GM19240 (cell line): Measurements from ENCODE around the gene DCTN2.
"Not testable (repeated sequence)": the region's sequence is repeated elsewhere in the genome, so short reads cannot be mapped to it uniquely, and the experiment has no call there.

ENCODE experiments used
- DNase-seq: peaks from one replicate; pipeline ENCODE4 v3.0.0; 2011; ENCODE audit warnings: low spot score; ENCODE audit not compliant: insufficient read length

Gene DCTN2

DNA sequence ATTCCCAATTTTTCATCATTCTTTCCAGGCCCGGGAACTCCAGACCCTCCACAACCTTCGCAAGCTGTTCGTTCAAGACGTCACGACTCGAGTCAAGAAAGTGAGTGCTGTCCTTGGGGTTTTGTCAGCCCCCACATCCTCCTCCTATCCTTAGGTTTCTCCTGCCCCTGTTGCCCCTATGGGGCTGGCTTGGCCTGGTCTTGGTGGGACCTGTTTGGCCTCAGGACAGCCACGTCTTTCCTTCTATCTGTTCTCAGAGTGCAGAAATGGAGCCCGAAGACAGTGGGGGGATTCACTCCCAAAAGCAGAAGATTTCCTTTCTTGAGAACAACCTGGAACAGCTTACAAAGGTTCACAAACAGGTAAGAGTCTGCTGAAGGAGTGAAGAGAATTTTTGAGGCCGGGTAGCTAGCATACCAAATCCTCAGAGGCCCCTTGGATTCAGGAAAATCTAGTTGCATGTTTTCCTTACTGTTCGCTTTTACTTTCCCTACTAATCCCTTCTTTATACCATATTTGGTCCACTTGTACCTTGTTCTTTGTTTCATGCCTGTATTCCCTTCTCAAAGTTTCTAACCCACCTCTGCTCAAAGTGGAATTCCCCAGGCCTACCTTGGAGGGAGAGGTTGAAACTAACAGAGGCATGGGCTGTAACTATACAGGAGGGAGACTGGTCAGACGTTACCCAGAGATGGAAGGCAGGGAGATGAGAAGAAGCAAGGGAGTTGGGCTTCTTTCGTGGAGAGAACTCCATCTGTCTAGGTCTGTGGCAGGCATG is 31.2 kb upstream of the DCTN2 start:
- DNase-seq, result no peak

DNA sequence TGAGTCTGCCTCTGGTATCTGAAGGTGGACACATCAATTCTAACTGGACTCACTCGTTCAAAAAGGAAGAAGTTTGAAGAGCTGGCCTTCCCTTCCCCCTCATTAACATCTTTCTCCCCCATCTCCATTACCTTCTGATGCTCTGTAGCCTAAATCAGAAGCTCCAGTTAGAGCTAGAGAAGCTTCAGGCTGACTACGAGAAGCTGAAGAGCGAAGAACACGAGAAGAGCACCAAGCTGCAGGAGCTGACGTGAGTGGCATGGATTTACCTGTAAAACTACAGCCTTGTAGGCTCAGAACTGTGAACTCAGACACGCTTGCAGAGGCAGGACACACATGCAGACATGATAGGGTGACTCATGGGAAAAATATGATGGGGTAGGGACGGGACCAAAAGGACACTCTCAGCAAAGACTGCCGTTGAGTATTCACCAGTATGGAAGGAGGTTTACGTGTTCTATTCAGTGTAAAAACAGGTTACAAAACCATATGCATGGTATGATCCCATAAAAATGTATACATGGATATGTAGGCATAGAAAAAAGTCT is 29.7 kb upstream of the DCTN2 start:
- DNase-seq, result no peak

DNA sequence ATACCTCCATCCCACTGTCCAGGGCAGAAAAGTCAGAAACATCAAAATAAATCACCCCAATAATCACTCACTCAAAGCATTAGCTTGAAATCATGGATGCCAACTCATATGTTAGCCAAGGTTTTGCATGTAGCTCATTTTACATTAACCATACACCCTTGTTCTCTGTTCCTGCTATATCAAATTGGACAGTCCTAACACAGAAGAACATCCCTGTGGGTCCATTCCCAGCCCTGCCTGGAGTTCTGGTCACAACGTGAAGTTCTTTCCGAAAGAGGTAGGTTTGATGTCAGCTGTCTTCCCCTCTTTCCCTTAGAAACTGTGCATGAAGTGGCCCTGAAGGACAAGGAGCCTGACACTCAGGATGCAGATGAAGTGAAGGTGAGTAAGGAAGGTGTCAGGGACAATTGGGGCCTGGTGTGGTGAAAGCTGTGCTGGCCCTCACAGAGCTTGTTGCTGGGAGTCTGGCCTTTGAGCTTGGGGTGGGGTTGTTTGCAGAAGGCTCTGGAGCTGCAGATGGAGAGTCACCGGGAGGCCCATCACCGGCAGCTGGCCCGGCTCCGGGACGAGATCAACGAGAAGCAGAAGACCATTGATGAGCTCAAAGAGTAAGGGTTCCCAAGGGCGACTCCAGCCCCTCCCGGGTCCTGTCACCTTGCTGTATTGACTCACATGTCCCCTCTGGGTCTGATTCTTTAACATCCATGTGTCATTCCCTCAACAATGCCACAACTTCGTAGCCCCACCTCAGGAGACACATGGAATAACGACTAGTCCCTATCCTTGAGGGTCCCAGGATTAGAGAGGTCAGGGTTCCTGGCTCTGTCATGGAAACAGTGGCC is 29.0 kb upstream of the DCTN2 start:
- DNase-seq, result no peak

DNA sequence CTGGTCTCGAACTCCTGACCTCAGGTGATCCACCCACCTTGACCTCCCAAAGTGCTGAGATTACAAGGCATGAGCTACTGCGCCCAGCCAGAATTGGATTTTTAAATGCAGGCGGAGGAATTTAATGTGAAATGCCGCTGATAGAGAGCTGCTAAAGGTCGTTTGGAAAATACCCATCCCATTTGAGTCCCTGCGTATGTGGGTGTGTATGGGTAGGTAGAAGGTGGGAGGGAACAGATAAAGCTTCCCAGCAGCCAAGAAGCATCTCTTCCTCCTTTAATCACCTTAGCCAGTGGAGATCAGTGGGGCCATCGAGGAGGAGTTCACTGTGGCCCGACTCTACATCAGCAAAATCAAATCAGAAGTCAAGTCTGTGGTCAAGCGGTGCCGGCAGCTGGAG is 27.8 kb upstream of the DCTN2 start:
- no peak for DNase-seq

DNA sequence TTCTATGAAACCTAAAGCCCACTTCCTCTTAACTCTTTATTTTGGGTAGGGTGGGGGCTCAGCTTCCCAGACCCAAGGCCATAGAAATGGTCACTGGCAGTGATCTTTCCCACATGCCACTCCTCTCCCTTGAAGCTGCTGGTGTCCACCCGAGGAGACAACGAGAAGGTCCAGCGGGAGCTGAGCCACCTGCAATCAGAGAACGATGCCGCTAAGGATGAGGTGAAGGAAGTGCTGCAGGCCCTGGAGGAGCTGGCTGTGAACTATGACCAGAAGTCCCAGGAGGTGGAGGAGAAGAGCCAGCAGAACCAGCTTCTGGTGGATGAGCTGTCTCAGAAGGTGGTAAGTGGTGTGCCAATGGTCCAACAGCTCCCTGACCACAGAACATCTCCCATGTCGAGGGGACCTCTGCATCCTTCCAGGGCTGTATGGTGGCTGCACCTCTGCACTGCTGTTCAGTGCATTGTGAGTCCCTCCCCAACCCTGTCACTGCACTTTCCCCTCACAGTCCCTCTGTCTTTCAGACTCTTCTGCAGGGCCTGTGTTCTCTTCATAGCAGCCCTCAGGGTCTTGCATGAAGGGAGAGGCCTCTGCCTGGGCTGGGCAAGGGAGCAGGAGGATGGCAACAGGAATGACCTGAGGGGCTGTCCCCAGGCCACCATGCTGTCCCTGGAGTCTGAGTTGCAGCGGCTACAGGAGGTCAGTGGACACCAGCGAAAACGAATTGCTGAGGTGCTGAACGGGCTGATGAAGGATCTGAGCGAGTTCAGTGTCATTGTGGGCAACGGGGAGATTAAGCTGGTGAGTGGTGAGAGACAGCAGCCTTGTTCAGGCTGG is 25.2 kb upstream of the DCTN2 start:
- no peak for DNase-seq

DNA sequence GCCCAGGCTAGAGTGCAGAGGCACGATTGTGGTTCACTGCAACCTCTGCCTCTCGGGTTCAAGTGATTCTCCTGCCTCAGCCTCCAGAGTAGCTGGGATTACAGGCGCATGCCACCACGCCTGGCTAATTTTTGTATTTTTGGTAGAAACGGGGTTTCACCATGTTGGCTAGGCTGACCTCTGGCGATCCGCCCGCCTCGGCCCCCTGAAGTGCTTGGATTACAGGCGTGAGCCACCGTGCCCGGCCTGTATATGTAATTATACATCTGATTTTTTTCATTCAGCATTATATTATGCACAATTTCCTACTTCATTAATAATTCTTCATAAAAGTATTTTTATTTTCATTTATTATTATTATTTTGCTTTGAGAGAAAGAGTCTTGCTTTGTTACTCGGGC is 23.4 kb upstream of the DCTN2 start:
- DNase-seq, result not testable (repeated sequence)

DNA sequence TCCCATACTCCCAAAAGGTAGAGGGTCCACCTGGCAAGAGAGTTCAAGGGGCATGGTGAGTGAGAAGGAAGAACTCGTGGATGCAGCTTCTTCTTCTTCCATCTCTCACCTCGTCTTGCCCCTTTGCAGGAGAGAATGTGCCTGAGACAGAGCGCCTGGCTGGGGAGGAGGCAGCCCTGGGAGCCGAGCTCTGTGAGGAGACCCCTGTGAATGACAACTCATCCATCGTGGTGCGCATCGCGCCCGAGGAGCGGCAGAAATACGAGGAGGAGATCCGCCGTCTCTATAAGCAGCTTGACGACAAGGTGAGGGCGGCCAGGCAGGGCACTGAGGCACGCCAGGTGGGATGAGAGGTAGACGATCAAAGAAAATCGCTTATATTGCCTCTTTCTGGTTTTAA is 22.9 kb upstream of the DCTN2 start:
- no peak for DNase-seq

DNA sequence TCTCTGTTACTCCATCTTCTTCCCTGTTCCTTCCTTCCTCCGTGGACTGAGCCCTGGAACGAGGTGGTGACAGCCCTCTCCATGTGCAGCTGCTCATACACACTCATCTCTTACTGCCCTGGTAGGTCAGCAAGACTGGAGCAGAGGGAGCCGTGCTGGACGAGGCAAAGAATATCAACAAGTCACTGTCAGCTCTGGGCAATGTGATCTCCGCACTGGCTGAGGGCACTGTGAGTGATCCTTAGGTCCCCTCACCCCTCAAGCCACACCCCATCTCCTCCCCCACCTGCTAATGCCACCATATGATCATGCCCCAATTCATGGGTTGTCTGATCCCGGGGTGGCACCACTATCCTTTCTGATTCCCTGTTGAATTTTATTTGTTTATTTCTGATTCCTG is 21.8 kb upstream of the DCTN2 start:
- DNase-seq, result no peak

DNA sequence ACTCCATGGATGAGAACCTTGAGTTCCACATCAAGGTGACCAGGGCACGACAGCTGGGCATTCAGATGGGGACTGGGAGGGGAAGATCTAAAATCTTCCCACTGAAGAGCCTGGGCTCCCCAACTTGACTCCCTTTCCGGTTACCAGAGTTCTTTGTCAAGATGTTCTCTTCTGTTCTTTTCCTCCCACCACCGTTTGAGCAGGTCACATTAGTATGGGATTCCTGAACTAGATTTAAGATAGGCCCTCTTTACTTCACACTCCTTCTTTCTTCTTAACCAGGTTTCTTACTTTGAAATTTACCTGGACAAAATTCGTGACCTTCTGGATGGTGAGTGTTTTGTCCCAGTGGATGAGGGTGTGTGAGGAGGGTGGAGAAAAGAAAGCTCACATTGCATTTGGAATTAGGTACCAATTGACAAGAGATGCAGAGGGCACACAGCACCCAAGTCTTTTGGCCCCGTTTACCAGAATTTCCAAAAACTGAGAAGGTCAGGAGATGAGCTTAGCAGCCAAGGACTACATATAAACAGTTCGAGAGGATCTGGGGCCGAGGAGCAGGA is 17.3 kb upstream of the DCTN2 start:
- DNase-seq, result no peak

DNA sequence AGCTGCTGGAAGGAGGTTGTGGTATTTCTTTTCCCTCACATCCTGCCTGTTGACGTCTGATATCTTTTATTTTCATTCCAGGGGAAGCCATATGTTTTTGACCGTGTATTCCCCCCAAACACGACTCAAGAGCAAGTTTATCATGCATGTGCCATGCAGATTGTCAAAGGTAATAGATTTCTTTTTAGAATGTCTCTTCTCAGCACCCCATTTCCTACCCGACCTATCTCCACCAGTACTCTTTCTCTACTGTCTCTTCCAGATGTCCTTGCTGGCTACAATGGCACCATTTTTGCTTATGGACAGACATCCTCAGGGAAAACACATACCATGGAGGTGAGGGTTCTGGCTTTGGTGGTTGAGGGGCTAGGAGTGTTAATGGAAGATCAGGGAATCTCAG is 16.4 kb upstream of the DCTN2 start:
- no peak for DNase-seq

DNA sequence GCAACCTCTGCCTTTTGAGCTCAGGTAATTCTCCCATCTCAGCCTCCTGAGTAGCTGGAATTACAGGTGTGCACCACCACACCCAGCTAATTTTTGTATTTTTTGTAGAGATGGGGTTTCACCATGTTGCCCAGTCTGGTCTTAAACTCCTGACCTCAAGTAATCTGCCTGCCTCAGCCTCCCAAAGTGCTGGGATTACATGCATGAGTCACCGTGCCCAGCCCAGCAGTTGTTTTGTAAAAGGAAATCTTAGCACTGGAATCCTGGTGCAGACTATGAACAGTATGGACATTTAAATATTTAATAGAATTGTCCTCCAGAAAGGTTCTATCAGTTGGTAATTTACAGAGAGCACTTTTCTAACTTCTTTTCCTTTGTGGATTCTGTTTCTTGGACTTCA is 14.1 kb upstream of the DCTN2 start:
- not testable (repeated sequence) for DNase-seq

DNA sequence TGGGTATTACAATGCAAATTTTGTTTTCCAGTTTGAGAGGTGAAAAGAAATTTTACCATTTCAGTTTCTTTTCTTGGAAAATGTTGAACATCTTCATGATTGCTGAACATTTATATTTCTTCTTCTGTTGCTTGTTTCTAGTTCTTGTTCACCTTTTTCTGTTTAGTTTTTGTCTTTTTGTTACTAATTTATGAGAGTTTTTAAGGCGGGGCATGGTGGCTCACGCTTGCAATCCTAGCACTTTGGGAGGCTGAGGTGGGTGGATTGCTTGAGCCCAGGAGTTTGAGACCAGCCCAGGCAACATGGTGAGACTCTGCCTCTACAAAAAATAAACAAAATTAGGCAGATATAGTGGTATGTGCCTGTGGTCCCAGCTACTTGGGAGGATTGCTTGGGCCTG is 13.5 kb upstream of the DCTN2 start:
- no peak for DNase-seq

DNA sequence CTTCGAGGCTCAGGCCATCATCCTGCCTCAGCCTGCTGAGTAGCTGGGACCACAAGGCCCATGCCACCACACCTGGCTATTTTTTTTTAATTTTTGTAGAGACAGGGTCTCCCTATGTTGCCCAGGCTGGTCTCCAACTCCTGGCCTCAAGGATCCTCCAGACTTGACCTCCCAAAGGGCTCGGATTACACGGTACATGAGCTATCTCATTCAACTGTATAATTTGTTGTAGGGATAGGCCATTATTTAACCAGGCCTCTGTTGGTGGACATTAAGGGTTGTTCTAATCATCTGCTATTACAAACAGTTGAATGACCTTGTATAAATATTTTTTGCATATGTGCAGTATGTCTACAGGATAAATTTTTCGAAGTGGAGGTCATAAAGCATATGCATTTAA is 11.9 kb upstream of the DCTN2 start:
- DNase-seq, result no peak

DNA sequence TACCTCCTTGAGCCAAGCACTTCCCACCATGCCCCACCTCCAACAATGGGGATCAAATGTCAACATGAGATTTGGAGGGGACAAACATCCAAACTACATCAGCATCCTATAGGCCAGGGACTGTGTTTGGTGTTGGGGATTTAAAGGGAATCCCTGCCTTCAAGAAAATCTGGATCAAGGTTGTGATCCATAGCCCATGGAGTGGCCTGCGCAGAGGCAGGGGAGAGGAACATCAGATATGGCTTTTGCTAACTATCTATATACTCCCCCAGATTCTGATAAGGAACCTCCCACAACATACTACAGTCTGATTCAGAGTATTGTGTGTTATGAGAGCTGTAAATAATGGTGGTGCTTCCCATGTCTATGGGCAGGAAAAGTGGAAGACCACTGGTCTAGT is 7.9 kb upstream of the DCTN2 start:
- no peak for DNase-seq

DNA sequence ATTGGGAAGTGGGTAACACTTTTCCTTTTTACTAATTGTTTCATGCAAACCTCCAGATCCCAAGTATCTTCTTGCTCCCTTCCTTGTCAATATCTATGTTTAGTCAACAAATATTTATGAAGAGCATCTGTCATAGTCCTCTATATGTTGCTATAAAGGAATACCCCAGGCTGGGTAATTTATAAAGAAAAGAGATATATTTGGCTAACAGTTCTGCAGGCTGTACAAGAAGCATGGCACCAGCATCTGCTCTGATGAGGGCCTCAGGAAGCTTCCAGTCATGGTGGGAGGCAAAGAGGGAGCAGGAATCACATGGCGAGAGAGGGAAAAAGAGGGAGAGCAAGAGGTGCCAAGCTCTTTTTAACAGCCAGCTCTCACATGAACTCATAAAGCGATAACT is 7.5 kb upstream of the DCTN2 start:
- no peak for DNase-seq

DNA sequence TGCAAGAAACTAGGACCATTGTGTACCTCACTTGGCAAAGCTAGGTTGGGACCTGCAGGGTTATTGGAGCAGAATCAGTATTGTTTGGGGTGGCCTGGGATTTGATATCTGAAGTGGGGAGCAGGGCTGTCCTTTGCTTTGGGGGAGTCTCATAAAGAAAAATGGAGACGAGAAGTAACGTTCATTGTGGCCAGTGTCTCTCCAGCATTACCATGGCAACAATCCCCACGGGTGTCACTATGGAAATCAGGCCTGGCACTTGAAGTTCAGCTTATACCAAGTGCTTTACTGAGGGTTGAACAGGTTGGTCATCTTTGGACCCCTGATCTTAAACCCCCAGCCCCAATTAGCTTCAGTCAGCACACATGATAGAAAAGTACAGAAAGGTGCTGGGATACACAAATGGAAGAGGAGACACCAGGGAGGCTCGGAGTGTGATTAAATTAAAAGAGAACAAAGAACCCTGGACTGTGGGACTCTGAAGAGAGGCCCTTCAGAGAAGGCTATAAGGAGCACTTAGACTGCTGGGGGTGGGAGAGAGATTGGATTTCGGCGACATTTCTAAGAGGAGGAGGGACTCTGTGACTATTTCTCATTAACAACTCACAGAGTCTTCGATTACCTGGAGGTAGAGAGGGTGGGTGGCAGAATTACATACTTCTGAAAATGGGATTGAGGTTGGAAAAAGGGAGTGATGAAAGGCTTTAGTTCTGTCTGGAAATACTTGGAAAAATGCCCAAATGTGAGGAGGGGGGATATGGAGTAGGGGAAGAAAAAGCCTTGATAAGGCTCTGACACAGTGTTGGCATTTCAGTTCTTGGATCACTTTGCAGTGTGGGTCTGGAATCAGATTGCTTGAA is 6.6 kb upstream of the DCTN2 start:
- DNase-seq, result no peak

DNA sequence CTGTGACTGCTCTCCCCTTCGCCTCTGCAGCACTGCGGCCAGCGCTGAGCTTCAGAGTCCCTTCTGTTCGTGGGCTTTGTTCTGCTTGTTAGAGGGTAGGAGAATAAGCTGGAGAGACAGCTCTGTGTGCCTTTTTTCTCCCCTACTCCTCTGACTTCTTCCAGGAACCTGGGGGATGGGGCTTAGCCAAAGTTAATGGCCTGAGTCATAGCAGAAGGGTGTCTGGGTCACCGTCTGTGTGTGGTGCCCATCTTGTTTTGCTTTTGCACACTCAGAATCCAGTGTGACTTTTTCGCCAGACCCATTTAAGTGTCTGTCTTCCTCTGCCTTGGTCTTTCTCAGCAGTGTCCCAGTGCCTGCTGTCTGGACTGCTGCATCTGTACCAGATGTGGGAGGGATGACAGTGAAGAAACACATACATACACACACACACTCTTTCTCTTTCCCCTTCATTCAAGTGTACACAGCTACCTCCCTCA is 5.9 kb upstream of the DCTN2 start:
- DNase-seq, result no peak

DNA sequence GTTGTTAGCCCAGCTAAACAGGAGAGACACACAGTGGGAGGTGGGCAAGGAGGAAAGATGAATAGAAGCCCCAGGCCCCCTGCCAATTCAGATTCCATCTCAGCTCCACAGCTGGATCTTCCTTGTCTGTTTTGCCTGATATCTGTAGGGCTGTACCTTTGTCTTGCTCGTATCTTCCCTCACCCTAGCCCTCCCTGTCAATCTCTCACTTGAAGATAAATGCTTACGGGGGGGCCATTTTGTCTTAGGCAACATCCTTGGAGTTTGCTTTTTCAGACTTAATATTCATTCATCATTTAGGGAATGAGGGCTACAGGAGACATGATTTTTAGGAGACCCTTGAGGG is 5.3 kb upstream of the DCTN2 start:
- DNase-seq, result no peak

DNA sequence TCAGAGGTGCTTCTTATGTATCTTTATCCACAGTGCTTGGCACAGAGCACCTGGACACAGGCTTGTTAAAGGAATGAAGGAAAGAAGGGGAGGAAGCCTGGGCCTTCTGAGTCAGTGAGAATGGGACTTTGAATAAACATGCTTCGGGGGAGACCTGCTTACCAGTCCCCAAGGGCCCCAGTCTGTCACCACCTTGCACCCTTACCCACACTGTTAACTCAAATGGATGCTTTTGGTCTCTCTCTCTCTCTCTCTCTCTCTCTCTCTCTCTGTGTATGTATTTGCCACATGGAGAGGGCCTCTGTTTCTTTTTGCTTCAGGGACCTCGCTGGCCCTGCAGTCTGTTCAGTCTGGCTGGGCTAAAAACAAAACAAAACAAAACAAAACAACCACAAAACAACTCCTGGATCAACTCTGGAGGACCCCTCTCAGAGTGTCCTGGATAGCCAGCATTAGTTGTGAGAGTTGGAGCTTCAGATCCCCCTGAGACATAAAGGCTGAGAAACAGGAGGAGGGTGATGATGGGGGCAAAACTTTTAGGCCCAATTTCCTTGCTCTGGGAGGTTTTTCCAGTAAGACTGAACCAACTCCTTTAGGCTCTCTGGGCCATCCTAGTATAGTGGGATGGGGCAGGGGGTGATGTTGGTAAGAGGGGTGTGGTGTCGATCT is 4.8 kb upstream of the DCTN2 start:
- no peak for DNase-seq
